Esophagus muscularis mucosa (tissue), 4 donors: ENCODE data around the gene BANF1.

Experiments
- CTCF ChIP-seq, 3 experiments: fragments of 200-600 bp in 2 of 3; fragments of 450-650 bp in 1 of 3; sonication (generic) in 2 of 3; IDR thresholded peaks; one replicate each; pipeline ENCODE4 v1.5.1; 2017 to 2019; ENCODE audit warnings: antibody characterized with exemption in 3 of 3, mild to moderate bottlenecking in 2 of 3, moderate library complexity in 1 of 3
- EP300 ChIP-seq: sonication (generic); formaldehyde crosslinking; IDR thresholded peaks from one replicate; pipeline ENCODE4 v1.6.1; 2017; ENCODE audit warnings: antibody characterized with exemption
- POLR2A ChIP-seq: fragments of 450-650 bp; IDR thresholded peaks from one replicate; pipeline ENCODE4 v1.6.1; 2017; ENCODE audit warnings: antibody characterized with exemption, moderate library complexity, mild to moderate bottlenecking, low read depth

GRCh38 chr11:66007201-66007634 lies 4.9 kb downstream of the BANF1 start:
- TF ChIP-seq CTCF (IDR thresholded peaks at IDR 0.05) (no peak), EP300 (no peak), POLR2A (no peak)
